ENCODE measurements around the gene ARHGAP24. TPM values are rescaled to one million over a fixed set of nuclear protein-coding genes. Genes with fewer than 3 reads are reported as not detected.

Gene ARHGAP24
- total RNA-seq, 2 donors from 2014 or later = 4.2 to 5.2 TPM

DNA sequence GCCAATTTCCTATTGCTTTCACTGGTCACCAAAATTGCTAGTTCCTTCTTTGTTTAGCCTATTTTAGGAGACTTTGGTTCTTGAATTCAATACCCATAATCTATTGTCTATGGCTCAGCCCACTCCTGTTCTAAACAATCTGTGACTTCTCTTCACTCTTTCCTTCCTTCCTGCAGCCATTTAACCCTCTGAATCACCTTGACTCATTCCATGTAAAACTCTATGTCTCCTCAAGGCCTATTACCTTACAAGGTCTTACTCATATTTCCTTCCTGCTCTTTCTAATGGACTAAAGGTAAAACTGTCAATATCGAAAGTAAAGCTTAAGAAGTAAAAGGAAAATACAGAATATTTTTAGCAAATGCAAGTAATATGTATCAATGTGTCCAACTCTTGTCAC is 301.6 kb downstream of the ARHGAP24 start:
- no peak for DNase-seq
- Histone ChIP-seq H3K9ac (ENCODE audit: low read depth in 2 of 2, low read length in 2 of 2) (no peak overlapping the region), H3K27ac (no peak overlapping the region)

DNA sequence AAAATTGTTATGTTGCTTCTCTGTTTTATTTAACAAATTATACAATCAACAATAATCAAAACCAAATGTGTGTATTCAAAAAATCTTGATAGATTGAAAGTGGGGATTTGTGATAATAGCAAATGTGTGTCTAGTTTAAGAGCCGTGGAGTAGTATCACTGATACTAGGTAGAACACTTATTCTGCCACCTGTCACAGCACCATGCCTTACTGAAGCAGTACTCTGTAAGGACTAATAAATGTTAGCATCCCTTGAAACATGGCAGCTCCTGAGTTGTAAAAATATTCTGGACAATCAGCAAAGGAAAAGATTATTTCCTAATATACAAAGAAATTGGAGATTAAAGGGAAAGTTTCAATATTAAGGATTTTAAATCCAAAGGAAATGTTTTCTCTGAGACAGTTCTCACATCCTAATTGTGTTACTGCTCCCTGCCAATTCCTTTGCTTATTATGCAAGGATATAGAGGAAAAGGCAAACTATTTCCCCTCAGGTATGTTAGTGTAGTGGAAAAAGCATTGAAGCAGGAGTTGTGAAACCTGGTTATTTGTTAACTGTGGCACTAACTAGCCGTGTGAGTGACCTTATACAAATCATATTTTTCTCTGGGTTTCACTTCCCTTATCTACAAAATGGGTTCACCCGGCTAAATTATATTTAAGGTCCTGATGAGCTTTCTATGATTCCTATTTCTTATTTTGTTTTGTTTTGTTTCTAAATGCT is 303.1 kb downstream of the ARHGAP24 start:
- DNase-seq = no peak
- H3K9ac ChIP-seq (ENCODE audit: low read depth in 2 of 2, low read length in 2 of 2) = no peak overlapping the region

More for the DNA sequence above, 301.6 kb downstream of the ARHGAP24 start:
- no peaks in the 10 kb centered on the region for H3K36me3 ChIP-seq
- intact Hi-C loops (cut with DNase I) = no loop called here
- no peaks in the 10 kb centered on the region for H3K9me3 ChIP-seq
- no peak overlapping the region for H3K4me3 ChIP-seq
- TF ChIP-seq, protein P1, sequence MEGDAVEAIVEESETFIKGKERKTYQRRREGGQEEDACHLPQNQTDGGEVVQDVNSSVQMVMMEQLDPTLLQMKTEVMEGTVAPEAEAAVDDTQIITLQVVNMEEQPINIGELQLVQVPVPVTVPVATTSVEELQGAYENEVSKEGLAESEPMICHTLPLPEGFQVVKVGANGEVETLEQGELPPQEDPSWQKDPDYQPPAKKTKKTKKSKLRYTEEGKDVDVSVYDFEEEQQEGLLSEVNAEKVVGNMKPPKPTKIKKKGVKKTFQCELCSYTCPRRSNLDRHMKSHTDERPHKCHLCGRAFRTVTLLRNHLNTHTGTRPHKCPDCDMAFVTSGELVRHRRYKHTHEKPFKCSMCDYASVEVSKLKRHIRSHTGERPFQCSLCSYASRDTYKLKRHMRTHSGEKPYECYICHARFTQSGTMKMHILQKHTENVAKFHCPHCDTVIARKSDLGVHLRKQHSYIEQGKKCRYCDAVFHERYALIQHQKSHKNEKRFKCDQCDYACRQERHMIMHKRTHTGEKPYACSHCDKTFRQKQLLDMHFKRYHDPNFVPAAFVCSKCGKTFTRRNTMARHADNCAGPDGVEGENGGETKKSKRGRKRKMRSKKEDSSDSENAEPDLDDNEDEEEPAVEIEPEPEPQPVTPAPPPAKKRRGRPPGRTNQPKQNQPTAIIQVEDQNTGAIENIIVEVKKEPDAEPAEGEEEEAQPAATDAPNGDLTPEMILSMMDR (IDR thresholded peaks at IDR 0.05) = no peak
- H3K4me1 ChIP-seq = no peaks in the 10 kb centered on the region
- H3K27me3 ChIP-seq = no peaks in the 10 kb centered on the region

DNA sequence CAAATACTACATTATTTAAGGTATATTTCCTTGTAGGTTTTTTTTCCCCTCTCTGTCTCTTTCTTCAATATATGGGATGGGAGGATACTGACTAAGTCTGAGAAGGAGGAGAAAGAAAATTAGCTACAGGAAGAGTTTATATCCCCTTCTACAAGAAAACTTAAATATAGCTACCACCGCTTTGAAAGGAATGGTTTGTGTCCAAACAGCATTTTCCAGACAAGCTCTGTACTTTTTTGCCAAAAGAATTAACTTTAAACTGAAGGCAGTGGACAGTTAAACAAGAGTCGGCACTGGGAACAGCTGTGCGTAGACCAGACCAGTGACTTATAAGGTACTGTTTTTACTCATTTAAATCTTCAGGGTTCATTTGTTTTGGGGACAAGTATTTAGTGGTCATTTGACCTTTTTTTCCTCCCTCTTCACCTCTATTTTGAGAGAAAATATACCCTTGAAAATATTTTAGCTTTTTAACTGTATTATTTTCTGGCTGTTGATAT is 303.7 kb downstream of the ARHGAP24 start:
- Histone ChIP-seq H3K36me3 (no peaks in the 10 kb centered on the region), H3K4me1 (no peaks in the 10 kb centered on the region), H3K9ac (ENCODE audit: low read depth in 2 of 2, low read length in 2 of 2) (no peak overlapping the region), H3K27me3 (no peaks in the 10 kb centered on the region), H3K4me3 (no peak overlapping the region), H3K27ac (peak overlapping the region; percentile 42), H3K9me3 (no peaks in the 10 kb centered on the region)
- intact Hi-C loops (cut with DNase I) = no loop called here
- no peak for DNase-seq
- TF ChIP-seq, protein P1 (IDR thresholded peaks at IDR 0.05) = no peak

More for the DNA sequence above, 303.1 kb downstream of the ARHGAP24 start:
- intact Hi-C loops (cut with DNase I) = no loop called here
- Histone ChIP-seq H3K9me3 (no peaks in the 10 kb centered on the region), H3K36me3 (no peaks in the 10 kb centered on the region), H3K4me3 (no peak overlapping the region), H3K4me1 (no peaks in the 10 kb centered on the region), H3K27ac (peak overlapping the region; percentile 42), H3K27me3 (no peaks in the 10 kb centered on the region)
- TF ChIP-seq, protein P1 (IDR thresholded peaks at IDR 0.05) = no peak

DNA sequence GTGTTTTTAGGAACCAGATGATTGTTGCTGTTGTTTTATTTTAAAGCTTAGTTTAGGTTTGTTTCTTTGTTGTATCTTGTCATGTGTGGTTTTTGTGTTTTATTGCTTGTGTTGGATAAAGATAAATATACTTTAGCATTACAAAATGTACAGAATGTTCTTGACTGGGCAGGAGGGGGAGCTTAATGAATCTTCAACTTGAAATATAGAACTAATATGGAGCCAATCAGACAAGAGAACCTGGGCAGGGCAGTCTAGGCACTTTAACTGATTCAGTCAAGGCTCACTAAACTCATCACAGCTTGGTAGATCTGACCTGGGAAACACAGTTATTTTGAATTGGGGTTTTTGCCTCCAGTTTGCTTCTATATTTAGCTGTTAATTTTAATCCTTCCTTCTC is 304.2 kb downstream of the ARHGAP24 start:
- no peaks in the 10 kb centered on the region for H3K9me3 ChIP-seq
- no peak for DNase-seq
- no peaks in the 10 kb centered on the region for H3K27me3 ChIP-seq
- intact Hi-C loops (cut with DNase I) = no loop called here
- no peak overlapping the region for H3K4me3 ChIP-seq
- H3K36me3 ChIP-seq = no peaks in the 10 kb centered on the region
- TF ChIP-seq, protein P1 (IDR thresholded peaks at IDR 0.05) = no peak
- H3K27ac ChIP-seq = peak overlapping the region; percentile 42
- H3K4me1 ChIP-seq = no peaks in the 10 kb centered on the region
- H3K9ac ChIP-seq (ENCODE audit: low read depth in 2 of 2, low read length in 2 of 2) = no peak overlapping the region

DNA sequence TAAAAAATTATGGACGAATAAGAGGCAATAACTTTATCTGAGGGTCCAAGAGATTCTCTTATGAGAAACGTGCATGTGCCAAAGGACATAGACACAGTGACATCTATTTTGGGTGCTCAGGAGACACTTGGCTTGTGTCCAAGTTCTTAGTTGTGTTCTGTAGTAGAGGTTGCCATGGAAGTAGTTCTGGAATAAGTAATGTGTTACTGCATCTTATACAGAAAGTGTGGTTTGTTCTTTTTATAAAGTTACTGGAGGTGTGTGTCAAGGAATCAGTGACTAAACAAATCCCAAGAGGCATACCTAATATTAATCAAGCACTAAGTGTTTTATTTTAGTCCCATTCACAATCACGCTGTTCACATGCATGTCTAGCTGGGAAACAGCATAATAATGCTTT is 305.7 kb downstream of the ARHGAP24 start:
- TF ChIP-seq, protein P1 (IDR thresholded peaks at IDR 0.05) = no peak
- Histone ChIP-seq H3K9me3 (no peaks in the 10 kb centered on the region), H3K9ac (ENCODE audit: low read depth in 2 of 2, low read length in 2 of 2) (no peak overlapping the region), H3K27me3 (no peaks in the 10 kb centered on the region), H3K27ac (no peak overlapping the region), H3K36me3 (no peaks in the 10 kb centered on the region), H3K4me1 (no peaks in the 10 kb centered on the region), H3K4me3 (no peak overlapping the region)
- intact Hi-C loops (cut with DNase I) = no loop called here
- DNase-seq = no peak

All from colonic mucosa (tissue), 4 donors.